SKM-1 treated with dmso at 0.1 percent for 144 hours (cell line): ENCODE data around the gene RPRML.

ENCODE experiments used
- DNase-seq: peaks from one replicate; lab custom pipeline; 2025; ENCODE audit not compliant: unreplicated experiment; lab: John Stamatoyannopoulos, UW

Gene RPRML

GRCh38 chr17:46947216-46947615, 31.8 kb downstream of the RPRML start:
- no peak for DNase-seq

GRCh38 chr17:46944931-46945330, 34.1 kb downstream of the RPRML start:
- DNase-seq = no peak

- DNase-seq = no peak
Measured at GRCh38 chr17:46943501-46944393, 35.3 kb downstream of the RPRML start.

- DNase-seq = no peak
Measured at GRCh38 chr17:46943218-46943500, 35.9 kb downstream of the RPRML start.

- DNase-seq = peak; percentile 45
Measured at GRCh38 chr17:46942441-46943217, 36.4 kb downstream of the RPRML start.

GRCh38 chr17:46940692-46941404, 38.2 kb downstream of the RPRML start:
- peak; percentile 65 for DNase-seq

GRCh38 chr17:46935658-46936266, 43.3 kb downstream of the RPRML start:
- no peak for DNase-seq

GRCh38 chr17:46931596-46931995, 47.5 kb downstream of the RPRML start:
- DNase-seq = no peak

- DNase-seq = no peak
Measured at GRCh38 chr17:46930051-46930450, 49.0 kb downstream of the RPRML start.

- no peak for DNase-seq
Measured at GRCh38 chr17:46929413-46929812, 49.6 kb downstream of the RPRML start.

GRCh38 chr17:46928467-46929261, 50.4 kb downstream of the RPRML start:
- no peak for DNase-seq
